MM.1S (cell line): ENCODE data around the gene UBR2.

Source experiments
- EZH2 ChIP-seq: fragments of 300-600 bp; sonication (generic); optimal IDR thresholded peaks from 2 replicates; pipeline ENCODE3; 2017; ENCODE audit warnings: low read depth, mild to moderate bottlenecking, antibody characterized with exemption, low read length, mixed read lengths
- EZH2phosphoT487 ChIP-seq: fragments of 300-600 bp; sonication (generic); IDR thresholded peaks from 2 replicates; pipeline ENCODE4 v1.6.1; 2018; ENCODE audit warnings: antibody characterized with exemption, low read length
- TF ChIP-seq, protein P1 (sequence below): fragments of 300-600 bp; sonication (generic); IDR thresholded peaks from 2 replicates; pipeline ENCODE4 v1.5.1; 2016; ENCODE audit warnings: antibody characterized with exemption, low read length, mixed read lengths

DNA sequence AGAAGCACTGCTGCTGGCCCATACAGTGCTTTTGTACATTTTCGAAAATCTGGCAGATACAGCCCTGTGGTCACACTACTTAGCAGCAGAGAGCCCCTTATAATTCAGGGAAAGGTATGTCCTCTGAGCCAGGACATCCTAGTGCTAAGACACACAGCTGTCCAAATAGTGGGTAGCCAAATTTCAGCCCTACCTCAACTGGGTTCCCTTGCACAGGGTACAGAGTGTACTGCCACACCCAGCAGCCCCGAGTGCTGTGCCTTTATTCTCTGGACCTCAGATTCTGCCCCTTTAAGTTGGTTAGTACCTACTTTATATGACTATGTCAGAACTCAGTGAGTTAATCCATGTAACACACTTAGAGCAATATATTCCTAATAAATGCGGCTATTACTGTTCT lies 111.0 kb downstream of the UBR2 start:
- TF ChIP-seq EZH2phosphoT487 = no peak
- TF ChIP-seq, protein P1, sequence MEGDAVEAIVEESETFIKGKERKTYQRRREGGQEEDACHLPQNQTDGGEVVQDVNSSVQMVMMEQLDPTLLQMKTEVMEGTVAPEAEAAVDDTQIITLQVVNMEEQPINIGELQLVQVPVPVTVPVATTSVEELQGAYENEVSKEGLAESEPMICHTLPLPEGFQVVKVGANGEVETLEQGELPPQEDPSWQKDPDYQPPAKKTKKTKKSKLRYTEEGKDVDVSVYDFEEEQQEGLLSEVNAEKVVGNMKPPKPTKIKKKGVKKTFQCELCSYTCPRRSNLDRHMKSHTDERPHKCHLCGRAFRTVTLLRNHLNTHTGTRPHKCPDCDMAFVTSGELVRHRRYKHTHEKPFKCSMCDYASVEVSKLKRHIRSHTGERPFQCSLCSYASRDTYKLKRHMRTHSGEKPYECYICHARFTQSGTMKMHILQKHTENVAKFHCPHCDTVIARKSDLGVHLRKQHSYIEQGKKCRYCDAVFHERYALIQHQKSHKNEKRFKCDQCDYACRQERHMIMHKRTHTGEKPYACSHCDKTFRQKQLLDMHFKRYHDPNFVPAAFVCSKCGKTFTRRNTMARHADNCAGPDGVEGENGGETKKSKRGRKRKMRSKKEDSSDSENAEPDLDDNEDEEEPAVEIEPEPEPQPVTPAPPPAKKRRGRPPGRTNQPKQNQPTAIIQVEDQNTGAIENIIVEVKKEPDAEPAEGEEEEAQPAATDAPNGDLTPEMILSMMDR = no peak
- no peak for TF ChIP-seq EZH2
